Smooth muscle cell (in vitro differentiated cells): ENCODE data around the gene NRCAM. TPM values are rescaled to one million over a fixed set of nuclear protein-coding genes. Genes with fewer than 3 reads are reported as not detected.

Experiments used
- DNase-seq: peaks from one replicate; lab custom pipeline; 2025; ENCODE audit not compliant: unreplicated experiment; lab: John Stamatoyannopoulos, UW
- H2AFZ ChIP-seq: fragments of 200-600 bp; sonication (generic); 2 replicates; pipeline ENCODE4 v1.6.0; 2016; ENCODE audit warnings: antibody characterized with exemption, low read depth, mild to moderate bottlenecking
- H3F3A ChIP-seq: fragments of 200-600 bp; sonication (generic); 2 replicates; pipeline ENCODE4 v1.6.0; 2017; ENCODE audit warnings: antibody characterized with exemption, low read depth
- H3K27ac ChIP-seq: fragments of 200-600 bp; sonication (generic); 2 replicates; pipeline ENCODE4 v1.5.1; 2016; ENCODE audit warnings: low read depth, mild to moderate bottlenecking
- H3K27me3 ChIP-seq: fragments of 200-600 bp; sonication (generic); 2 replicates; pipeline ENCODE4 v1.6.1; 2016; ENCODE audit warnings: low read depth, mild to moderate bottlenecking
- H3K36me3 ChIP-seq: fragments of 200-600 bp; sonication (generic); 2 replicates; pipeline ENCODE4 v1.5.1; 2016; ENCODE audit warnings: low read depth
- H3K4me1 ChIP-seq: fragments of 200-600 bp; sonication (generic); 2 replicates; pipeline ENCODE4 v1.5.1; 2016; ENCODE audit warnings: low read depth
- H3K4me2 ChIP-seq: fragments of 200-600 bp; sonication (generic); 2 replicates; pipeline ENCODE4 v1.6.0; 2016; ENCODE audit warnings: mild to moderate bottlenecking
- H3K4me3 ChIP-seq: fragments of 200-600 bp; sonication (generic); 2 replicates; pipeline ENCODE4 v1.5.1; 2016; ENCODE audit warnings: mild to moderate bottlenecking
- H3K79me2 ChIP-seq: fragments of 200-600 bp; sonication (generic); 2 replicates; pipeline ENCODE4 v1.6.0; 2016; ENCODE audit warnings: low read depth, mild to moderate bottlenecking
- H3K9ac ChIP-seq: fragments of 200-600 bp; sonication (generic); 2 replicates; pipeline ENCODE4 v1.6.0; 2016; ENCODE audit warnings: low read depth
- H3K9me3 ChIP-seq: fragments of 200-600 bp; sonication (generic); replicated peaks from 2 replicates; pipeline ENCODE4 v1.5.1; 2016; ENCODE audit warnings: low read depth
- H4K20me1 ChIP-seq: fragments of 200-600 bp; sonication (generic); 2 replicates; pipeline ENCODE4 v1.6.0; 2016; ENCODE audit warnings: low read depth
- WGBS: methylation state at CpG from one replicate; pipeline ENCODE4 v1.1.7; 2016; ENCODE audit warnings: low lambda C conversion rate; 5-methylcytosine and 5-hydroxymethylcytosine counted together
- polyA plus RNA-seq: library from polyadenylated mRNA; unstranded; fragments of >200 nt; fragmentation: Nextera tagmentation; extraction: Ambion mirVana; gene quantifications from 2 replicates; pipeline ENCODE4 v1.2.1, GENCODE V29; 2016
- total RNA-seq: library from RNA; depleted of rRNA; stranded (reverse); fragments of >200 nt; gene quantifications from 2 replicates; pipeline ENCODE4 v1.2.3, GENCODE V29; 2014
- TF ChIP-seq, protein P1 (sequence below): fragments of 200-600 bp; sonication (generic); IDR thresholded peaks from 2 replicates; pipeline ENCODE4 v1.5.1; 2017; ENCODE audit warnings: borderline replicate concordance, mild to moderate bottlenecking, antibody characterized with exemption; ENCODE audit not compliant: insufficient read depth, poor library complexity, severe bottlenecking

The NRCAM gene
- total and polyA plus RNA-seq, 2 experiments from 2014 or later, result 0.49 TPM; not detected in 1

DNA sequence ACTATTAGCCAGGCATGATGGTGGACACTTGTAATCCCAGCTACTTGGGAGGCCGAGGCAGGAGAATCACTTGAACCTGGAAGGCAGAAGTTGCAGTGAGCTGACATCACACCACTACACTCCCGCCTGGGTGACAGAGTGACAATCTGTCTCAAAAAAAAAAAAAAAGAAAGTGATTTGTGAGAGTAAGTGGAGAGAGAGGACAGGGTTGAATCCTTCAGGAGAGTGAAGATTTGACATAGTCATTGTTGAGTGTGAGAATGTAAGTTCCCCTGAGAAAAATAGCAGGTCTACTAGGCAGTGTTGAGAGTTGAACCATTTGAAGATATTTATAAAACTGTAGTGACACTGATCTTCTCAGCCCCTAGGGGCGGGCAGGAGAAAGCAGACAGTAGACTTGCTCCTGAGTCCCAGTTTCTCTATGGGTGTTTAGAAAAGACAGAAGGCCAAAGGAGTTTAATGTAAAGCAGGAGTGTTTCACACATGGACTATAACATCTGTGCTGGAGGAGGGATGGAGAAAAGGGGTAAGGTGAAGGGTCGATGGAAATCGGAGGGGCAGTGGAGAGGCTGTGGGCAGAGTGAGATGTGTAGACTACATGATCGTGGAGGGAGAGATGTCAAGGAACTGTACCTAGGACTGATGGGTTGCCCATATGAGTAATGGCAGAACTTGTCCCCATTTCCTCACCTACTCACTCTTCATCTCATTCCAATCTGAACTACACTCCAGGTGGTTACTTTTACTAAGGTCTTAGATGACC lies 312.4 kb downstream of the NRCAM start:
- 95% methylated on average over 6 of the region's 6 CpGs for whole genome bisulfite sequencing
- Histone ChIP-seq H4K20me1 (no peaks in the 10 kb centered on the region), H3K4me3 (no peak overlapping the region), H3K9ac (no peak overlapping the region), H3K79me2 (no peaks in the 10 kb centered on the region), H2AFZ (no peak overlapping the region), H3K9me3 (no peaks in the 10 kb centered on the region), H3K4me1 (peaks cover 2% of the 10 kb centered on the region), H3K4me2 (no peak overlapping the region), H3K27ac (no peak overlapping the region), H3K27me3 (no peaks in the 10 kb centered on the region), H3F3A (no peaks in the 10 kb centered on the region), H3K36me3 (no peaks in the 10 kb centered on the region)
- DNase-seq, result no peak
- TF ChIP-seq, protein P1, sequence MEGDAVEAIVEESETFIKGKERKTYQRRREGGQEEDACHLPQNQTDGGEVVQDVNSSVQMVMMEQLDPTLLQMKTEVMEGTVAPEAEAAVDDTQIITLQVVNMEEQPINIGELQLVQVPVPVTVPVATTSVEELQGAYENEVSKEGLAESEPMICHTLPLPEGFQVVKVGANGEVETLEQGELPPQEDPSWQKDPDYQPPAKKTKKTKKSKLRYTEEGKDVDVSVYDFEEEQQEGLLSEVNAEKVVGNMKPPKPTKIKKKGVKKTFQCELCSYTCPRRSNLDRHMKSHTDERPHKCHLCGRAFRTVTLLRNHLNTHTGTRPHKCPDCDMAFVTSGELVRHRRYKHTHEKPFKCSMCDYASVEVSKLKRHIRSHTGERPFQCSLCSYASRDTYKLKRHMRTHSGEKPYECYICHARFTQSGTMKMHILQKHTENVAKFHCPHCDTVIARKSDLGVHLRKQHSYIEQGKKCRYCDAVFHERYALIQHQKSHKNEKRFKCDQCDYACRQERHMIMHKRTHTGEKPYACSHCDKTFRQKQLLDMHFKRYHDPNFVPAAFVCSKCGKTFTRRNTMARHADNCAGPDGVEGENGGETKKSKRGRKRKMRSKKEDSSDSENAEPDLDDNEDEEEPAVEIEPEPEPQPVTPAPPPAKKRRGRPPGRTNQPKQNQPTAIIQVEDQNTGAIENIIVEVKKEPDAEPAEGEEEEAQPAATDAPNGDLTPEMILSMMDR, result no peak

DNA sequence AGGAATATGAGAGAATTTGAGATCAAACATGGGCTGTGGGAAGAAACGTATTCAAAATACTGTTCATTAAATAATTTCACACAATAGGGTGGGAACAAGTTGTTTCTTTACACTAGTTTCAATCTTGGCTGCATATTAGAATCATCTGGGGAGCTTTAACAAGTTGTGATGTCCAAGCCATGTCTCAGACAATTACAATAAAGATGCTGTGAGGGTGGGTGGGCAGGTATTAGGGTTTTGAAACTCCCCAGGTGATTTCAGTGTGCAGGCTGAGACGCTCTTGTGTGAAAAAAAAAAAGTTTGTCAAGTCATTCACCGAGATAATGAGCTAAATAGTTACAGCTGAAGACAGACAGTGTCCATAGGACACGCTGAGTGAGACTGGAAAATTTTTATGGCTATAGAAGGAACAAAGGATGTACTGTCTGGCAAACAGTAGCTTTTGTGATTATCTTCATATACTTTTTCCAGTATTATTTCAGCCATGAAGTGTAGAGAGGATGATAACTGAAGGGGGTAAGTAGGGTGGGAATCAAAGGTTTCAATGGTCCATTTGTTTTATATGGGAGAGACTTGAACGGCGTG lies 313.5 kb downstream of the NRCAM start:
- Histone ChIP-seq H3K4me2 (no peak overlapping the region), H3K4me3 (no peak overlapping the region), H3K9me3 (no peaks in the 10 kb centered on the region), H3K4me1 (peaks cover 2% of the 10 kb centered on the region), H3K79me2 (no peaks in the 10 kb centered on the region), H3K27ac (no peak overlapping the region), H3K27me3 (no peaks in the 10 kb centered on the region), H3K36me3 (no peaks in the 10 kb centered on the region), H4K20me1 (no peaks in the 10 kb centered on the region), H2AFZ (no peak overlapping the region), H3K9ac (no peak overlapping the region), H3F3A (no peaks in the 10 kb centered on the region)
- TF ChIP-seq, protein P1, result no peak
- DNase-seq, result no peak
- 56% methylated on average over 6 of the region's 6 CpGs for WGBS

DNA sequence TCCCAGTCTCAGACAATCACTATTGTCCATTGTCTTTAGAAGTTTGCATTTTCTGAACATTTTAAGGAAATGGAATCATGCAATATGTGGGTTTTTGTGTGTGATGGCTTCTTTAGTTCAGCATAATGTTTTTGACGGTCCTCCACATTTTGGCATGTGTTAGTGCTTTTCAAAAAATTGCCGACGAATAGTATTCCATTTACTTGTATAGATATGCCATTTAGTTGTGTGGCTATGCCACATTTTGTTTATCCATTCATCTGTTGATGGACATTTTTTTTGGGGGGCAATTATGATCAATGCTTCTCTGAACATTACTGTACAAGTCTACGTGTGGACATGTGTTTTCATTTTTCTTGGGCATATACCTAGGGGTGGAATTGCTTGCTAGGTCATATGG lies 314.1 kb downstream of the NRCAM start:
- WGBS, result 97% methylated on average over 4 of the region's 4 CpGs
- H3K4me3 ChIP-seq, result no peak overlapping the region
- no peaks in the 10 kb centered on the region for H3F3A ChIP-seq
- no peak overlapping the region for H3K27ac ChIP-seq
- H3K79me2 ChIP-seq, result no peaks in the 10 kb centered on the region
- TF ChIP-seq, protein P1, result no peak
- no peak overlapping the region for H3K4me2 ChIP-seq
- H2AFZ ChIP-seq, result no peak overlapping the region
- H3K27me3 ChIP-seq, result no peaks in the 10 kb centered on the region
- H4K20me1 ChIP-seq, result no peaks in the 10 kb centered on the region
- no peaks in the 10 kb centered on the region for H3K36me3 ChIP-seq
- no peaks in the 10 kb centered on the region for H3K9me3 ChIP-seq
- H3K4me1 ChIP-seq, result peaks cover 2% of the 10 kb centered on the region
- H3K9ac ChIP-seq, result no peak overlapping the region
- no peak for DNase-seq

DNA sequence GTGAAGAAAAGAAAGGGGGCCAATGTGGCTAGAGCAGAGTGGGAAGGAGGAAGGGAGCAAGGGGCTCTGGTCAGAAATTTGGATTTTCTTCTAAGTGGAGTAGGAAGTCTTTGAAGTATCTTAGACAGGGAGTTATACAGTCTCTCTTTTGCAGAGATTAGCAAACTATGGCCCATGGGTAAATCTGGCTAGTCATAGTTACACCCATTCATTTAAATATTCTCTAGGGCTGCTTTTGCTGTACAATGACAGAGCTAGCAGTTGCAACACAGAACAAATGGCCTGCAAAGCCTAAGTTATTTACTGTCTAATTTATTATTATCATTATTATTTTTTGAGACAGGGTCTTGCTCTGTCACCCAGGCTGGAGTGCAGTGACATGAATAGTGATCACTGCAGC lies 315.6 kb downstream of the NRCAM start:
- Histone ChIP-seq H3K9me3 (no peaks in the 10 kb centered on the region), H3K4me1 (no peaks in the 10 kb centered on the region), H3F3A (no peaks in the 10 kb centered on the region), H3K27me3 (no peaks in the 10 kb centered on the region), H3K4me3 (no peak overlapping the region), H3K9ac (no peak overlapping the region), H3K79me2 (no peaks in the 10 kb centered on the region), H4K20me1 (no peaks in the 10 kb centered on the region), H3K4me2 (no peak overlapping the region), H3K36me3 (no peaks in the 10 kb centered on the region), H2AFZ (no peak overlapping the region), H3K27ac (no peak overlapping the region)
- no peak for DNase-seq
- TF ChIP-seq, protein P1, result no peak
